ENCODE data around the gene GMCL1. TPM values are rescaled to one million over a fixed set of nuclear protein-coding genes. Genes with fewer than 3 reads are reported as not detected.
A peak's percentile ranks its signal among the peaks of the same experiment; 100 is the strongest.

Gene GMCL1
- total RNA-seq, 1 donor from 2014 or later, result 12.7 TPM

- Histone ChIP-seq H3K4me2 (ENCODE audit: low read length) (no peak overlapping the region), H3K9me3 (ENCODE audit: insufficient read depth, low read depth, low read length) (no peaks in the 10 kb centered on the region), H3K27ac (ENCODE audit: low read depth, low read length) (no peak overlapping the region), H3K36me3 (ENCODE audit: insufficient read depth, low read length) (no peaks in the 10 kb centered on the region), H3K4me1 (ENCODE audit: insufficient read depth, low read length) (peaks cover 23% of the 10 kb centered on the region), H4K20me1 (ENCODE audit: insufficient read depth, low read length) (no peaks in the 10 kb centered on the region), H3K27me3 (ENCODE audit: insufficient read depth, low read length) (no peaks in the 10 kb centered on the region), H2AFZ (ENCODE audit: low read depth, low read length) (no peak overlapping the region), H3K4me3 (ENCODE audit: insufficient read depth, low read depth, low read length) (no peak overlapping the region), H3K79me2 (ENCODE audit: insufficient read depth, low read length) (no peaks in the 10 kb centered on the region), H3K9ac (ENCODE audit: low read length) (no peak overlapping the region)
- FAIRE-seq, result no peak
- no peak overlapping the region for H3K27ac Mint-ChIP-seq (ENCODE audit: unreplicated experiment)
- no peaks in the 10 kb centered on the region for H3K9me3 Mint-ChIP-seq (ENCODE audit: unreplicated experiment)
- TF ChIP-seq EZH2 (IDR thresholded peaks at IDR 0.05; ENCODE audit: insufficient read depth, low read length), result no peak
- no peak for TF ChIP-seq CTCF (IDR thresholded peaks at IDR 0.05; ENCODE audit: insufficient read depth, low read depth, low read length)
- H3K27me3 Mint-ChIP-seq (ENCODE audit: low read depth, unreplicated experiment), result no peaks in the 10 kb centered on the region
- H3K36me3 Mint-ChIP-seq (ENCODE audit: low read depth, unreplicated experiment), result peaks cover 27% of the 10 kb centered on the region
- DNase-seq (ENCODE audit: low read depth), result no peak
- H3K4me3 Mint-ChIP-seq (ENCODE audit: unreplicated experiment), result no peak overlapping the region
- peaks cover 39% of the 10 kb centered on the region for H3K4me1 Mint-ChIP-seq (ENCODE audit: low read depth, unreplicated experiment)
These were observed 43.4 kb upstream of the GMCL1 start for GRCh38 chr2:69786052-69786560.

GRCh38 chr2:69789175-69789721 is 40.2 kb upstream of the GMCL1 start:
- Mint-ChIP-seq H3K27me3 (ENCODE audit: low read depth, unreplicated experiment) (no peaks in the 10 kb centered on the region), H3K36me3 (ENCODE audit: low read depth, unreplicated experiment) (peaks cover 19% of the 10 kb centered on the region), H3K4me3 (ENCODE audit: unreplicated experiment) (peak overlapping the region; percentile 61), H3K4me1 (ENCODE audit: low read depth, unreplicated experiment) (peaks cover 36% of the 10 kb centered on the region), H3K9me3 (ENCODE audit: unreplicated experiment) (no peaks in the 10 kb centered on the region), H3K27ac (ENCODE audit: unreplicated experiment) (peak overlapping the region; percentile 97)
- peak overlapping the region; percentile 76 for H3K4me2 ChIP-seq (ENCODE audit: low read length)
- no peaks in the 10 kb centered on the region for H3K27me3 ChIP-seq (ENCODE audit: insufficient read depth, low read length)
- peak overlapping the region; percentile 78 for H3K9ac ChIP-seq (ENCODE audit: low read length)
- FAIRE-seq (peak; percentile 93), DNase-seq (ENCODE audit: low read depth) (peak; percentile 97)
- H4K20me1 ChIP-seq (ENCODE audit: insufficient read depth, low read length), result no peaks in the 10 kb centered on the region
- H3K79me2 ChIP-seq (ENCODE audit: insufficient read depth, low read length), result no peaks in the 10 kb centered on the region
- TF ChIP-seq CTCF (IDR thresholded peaks at IDR 0.05; ENCODE audit: insufficient read depth, low read depth, low read length), result no peak
- no peak for TF ChIP-seq EZH2 (IDR thresholded peaks at IDR 0.05; ENCODE audit: insufficient read depth, low read length)
- no peaks in the 10 kb centered on the region for H3K36me3 ChIP-seq (ENCODE audit: insufficient read depth, low read length)
- no peaks in the 10 kb centered on the region for H3K9me3 ChIP-seq (ENCODE audit: insufficient read depth, low read depth, low read length)
- H2AFZ ChIP-seq (ENCODE audit: low read depth, low read length), result no peak overlapping the region
- peak overlapping the region; percentile 86 for H3K27ac ChIP-seq (ENCODE audit: low read depth, low read length)
- H3K4me3 ChIP-seq (ENCODE audit: insufficient read depth, low read depth, low read length), result peak overlapping the region; percentile 20
- peaks cover 23% of the 10 kb centered on the region for H3K4me1 ChIP-seq (ENCODE audit: insufficient read depth, low read length)

Measured in astrocyte (in vitro differentiated cells and primary cell).